ENCODE data around the gene CD53.
"Not testable (repeated sequence)": the region's sequence is repeated elsewhere in the genome, so short reads cannot be mapped to it uniquely, and the experiment has no call there.

Gene CD53

GRCh38 chr1:110916669-110917306 is 43.8 kb downstream of the CD53 start:
- no peak for DNase-seq

- DNase-seq = no peak
These were observed 45.1 kb downstream of the CD53 start for GRCh38 chr1:110918016-110918415.

- DNase-seq = no peak
These were observed 49.0 kb downstream of the CD53 start for GRCh38 chr1:110921953-110922352.

GRCh38 chr1:110927484-110928075 is 54.6 kb downstream of the CD53 start:
- DNase-seq = no peak

- DNase-seq = no peak
These were observed 55.2 kb downstream of the CD53 start for GRCh38 chr1:110928191-110928590.

GRCh38 chr1:110928904-110929303 is 56.0 kb downstream of the CD53 start:
- no peak for DNase-seq

- not testable (repeated sequence) for DNase-seq
These were observed 58.1 kb downstream of the CD53 start for GRCh38 chr1:110931097-110931496.

GRCh38 chr1:110936567-110936966 is 63.6 kb downstream of the CD53 start:
- DNase-seq = no peak

GRCh38 chr1:110944806-110945205 is 71.9 kb downstream of the CD53 start:
- no peak for DNase-seq

- DNase-seq = no peak
These were observed 72.7 kb downstream of the CD53 start for GRCh38 chr1:110945626-110946025.

- DNase-seq = no peak
These were observed 75.3 kb downstream of the CD53 start for GRCh38 chr1:110948038-110948810.

Data from NCI-H82 (cell line).